Measurements from ENCODE around the gene PALMD.

- TF ChIP-seq POLR2A (IDR thresholded peaks at IDR 0.05) (no peak), CTCF (IDR thresholded peaks at IDR 0.05) (no peak), EP300 (IDR thresholded peaks at IDR 0.05) (no peak)
Observed at GRCh38 chr1:99655376-99655775, 9.5 kb downstream of the PALMD start.
